Endothelial cell (in vitro differentiated cells): Measurements from ENCODE around the gene CCDC63. TPM values are rescaled to one million over a fixed set of nuclear protein-coding genes. Genes with fewer than 3 reads are reported as not detected.
A peak's percentile ranks its signal among the peaks of the same experiment; 100 is the strongest.

ENCODE experiments used
- DNase-seq: peaks from one replicate; pipeline ENCODE4 v3.0.0; 2021; ENCODE audit warnings: low spot score
- H3K27ac Mint-ChIP-seq: one replicate; pipeline ENCODE4 v1.8.0; 2021; ENCODE audit warnings: mixed read lengths, inconsistent platforms; ENCODE audit not compliant: unreplicated experiment
- H3K27me3 Mint-ChIP-seq: one replicate; pipeline ENCODE4 v1.8.0; 2021; ENCODE audit warnings: mild to moderate bottlenecking, moderate library complexity, mixed read lengths, inconsistent platforms; ENCODE audit not compliant: unreplicated experiment
- H3K36me3 Mint-ChIP-seq: one replicate; pipeline ENCODE4 v1.8.0; 2021; ENCODE audit warnings: mild to moderate bottlenecking, low read depth, mixed read lengths, inconsistent platforms; ENCODE audit not compliant: unreplicated experiment
- H3K4me1 Mint-ChIP-seq: one replicate; pipeline ENCODE4 v1.8.0; 2021; ENCODE audit warnings: mild to moderate bottlenecking, mixed read lengths, inconsistent platforms; ENCODE audit not compliant: unreplicated experiment
- H3K4me3 Mint-ChIP-seq: one replicate; pipeline ENCODE4 v1.8.0; 2021; ENCODE audit warnings: mild to moderate bottlenecking, mixed read lengths, inconsistent platforms; ENCODE audit not compliant: unreplicated experiment
- H3K9me3 Mint-ChIP-seq: one replicate; pipeline ENCODE4 v1.8.0; 2021; ENCODE audit warnings: mixed read lengths, inconsistent platforms; ENCODE audit not compliant: unreplicated experiment
- total RNA-seq: library from RNA; stranded (reverse); fragmentation: NEBNext Ultra II Directional; extraction: Animal tissue kit (Norgen Biotek cat#: 25700); gene quantifications from one replicate; pipeline ENCODE4 v1.2.1, GENCODE V29; 2021; ENCODE audit not compliant: unreplicated experiment
- TF ChIP-seq, protein P1 (sequence below): fragments of 200-600 bp; sonication (generic); IDR thresholded peaks from one replicate; pipeline ENCODE4 v1.5.0; 2021; ENCODE audit warnings: antibody characterized with exemption; ENCODE audit not compliant: unreplicated experiment

CCDC63 gene
- total RNA-seq, 1 donor from 2014 or later: 0.36 TPM

DNA sequence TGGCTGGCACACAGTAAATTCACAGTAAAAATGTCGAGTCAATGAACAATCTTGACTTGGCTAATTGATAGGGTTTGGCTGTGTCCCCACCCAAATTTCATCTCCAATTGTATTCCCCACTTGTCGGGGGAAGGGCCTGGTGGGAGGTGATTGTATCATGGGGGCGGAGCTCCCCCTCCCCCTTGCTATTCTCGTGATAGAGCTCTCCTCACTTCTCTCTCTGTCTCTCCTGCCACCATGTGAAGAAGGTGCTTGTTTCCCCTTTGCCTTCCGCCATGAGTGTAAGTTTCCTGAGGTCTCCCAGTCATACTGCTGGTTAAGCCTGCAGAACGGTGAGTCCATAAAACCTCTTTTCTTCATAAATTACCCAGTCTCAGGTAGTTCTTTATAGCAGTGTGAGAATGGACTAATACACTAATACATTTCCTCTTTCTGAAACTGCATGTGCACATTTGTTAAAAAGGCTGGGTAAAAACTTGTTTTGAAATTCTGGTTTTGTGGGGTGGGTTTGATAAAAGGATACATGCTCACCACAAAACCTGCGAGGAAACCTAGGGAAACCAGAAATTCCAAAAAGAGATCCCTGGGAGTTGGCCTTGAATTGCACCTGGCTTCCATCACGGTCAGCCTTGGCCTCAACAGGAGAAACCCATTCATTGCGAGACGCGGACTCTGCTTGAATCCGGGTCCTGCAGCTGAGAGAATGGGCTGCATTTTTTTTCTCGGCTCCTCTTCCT is 89.7 kb downstream of the CCDC63 start:
- H3K9me3 Mint-ChIP-seq: no peaks in the 10 kb centered on the region
- no peak overlapping the region for H3K27ac Mint-ChIP-seq
- peaks cover 3% of the 10 kb centered on the region for H3K4me1 Mint-ChIP-seq

DNA sequence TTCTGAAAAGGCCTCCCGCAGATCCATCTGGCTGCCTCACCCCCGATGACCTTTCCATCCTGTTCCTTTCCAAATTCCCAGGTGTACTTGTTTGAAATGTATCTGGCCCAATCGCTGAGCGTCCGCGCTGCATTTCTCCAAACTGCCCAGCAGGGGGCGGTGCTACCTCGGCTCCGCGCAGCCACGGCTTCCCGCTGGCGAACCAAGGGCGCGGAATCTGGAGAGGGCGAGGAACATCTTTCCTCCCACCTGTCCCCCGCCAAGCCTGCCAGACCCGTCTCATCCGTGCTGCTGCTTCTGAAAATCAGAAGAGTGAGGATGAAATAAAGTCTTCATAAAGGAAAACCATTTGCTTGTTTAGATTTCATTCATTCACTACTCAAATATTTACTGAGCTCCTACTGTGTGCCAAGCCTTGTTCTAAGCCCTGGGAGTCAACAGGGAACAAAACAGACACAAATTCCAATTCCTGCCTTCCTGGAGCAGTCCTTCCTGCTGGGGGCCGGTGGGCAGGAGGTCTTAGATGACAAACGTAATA is 90.4 kb downstream of the CCDC63 start:
- peak; percentile 80 for DNase-seq
- no peaks in the 10 kb centered on the region for H3K36me3 Mint-ChIP-seq
- TF ChIP-seq, protein P1, sequence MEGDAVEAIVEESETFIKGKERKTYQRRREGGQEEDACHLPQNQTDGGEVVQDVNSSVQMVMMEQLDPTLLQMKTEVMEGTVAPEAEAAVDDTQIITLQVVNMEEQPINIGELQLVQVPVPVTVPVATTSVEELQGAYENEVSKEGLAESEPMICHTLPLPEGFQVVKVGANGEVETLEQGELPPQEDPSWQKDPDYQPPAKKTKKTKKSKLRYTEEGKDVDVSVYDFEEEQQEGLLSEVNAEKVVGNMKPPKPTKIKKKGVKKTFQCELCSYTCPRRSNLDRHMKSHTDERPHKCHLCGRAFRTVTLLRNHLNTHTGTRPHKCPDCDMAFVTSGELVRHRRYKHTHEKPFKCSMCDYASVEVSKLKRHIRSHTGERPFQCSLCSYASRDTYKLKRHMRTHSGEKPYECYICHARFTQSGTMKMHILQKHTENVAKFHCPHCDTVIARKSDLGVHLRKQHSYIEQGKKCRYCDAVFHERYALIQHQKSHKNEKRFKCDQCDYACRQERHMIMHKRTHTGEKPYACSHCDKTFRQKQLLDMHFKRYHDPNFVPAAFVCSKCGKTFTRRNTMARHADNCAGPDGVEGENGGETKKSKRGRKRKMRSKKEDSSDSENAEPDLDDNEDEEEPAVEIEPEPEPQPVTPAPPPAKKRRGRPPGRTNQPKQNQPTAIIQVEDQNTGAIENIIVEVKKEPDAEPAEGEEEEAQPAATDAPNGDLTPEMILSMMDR: peak; percentile 99
- peaks cover 3% of the 10 kb centered on the region for H3K4me1 Mint-ChIP-seq
- H3K9me3 Mint-ChIP-seq: no peaks in the 10 kb centered on the region
- peak overlapping the region; percentile 13 for H3K4me3 Mint-ChIP-seq
- no peak overlapping the region for H3K27ac Mint-ChIP-seq
- H3K27me3 Mint-ChIP-seq: peaks cover 7% of the 10 kb centered on the region

More for the DNA sequence above, 89.7 kb downstream of the CCDC63 start:
- H3K4me3 Mint-ChIP-seq: no peak overlapping the region
- no peak for DNase-seq
- peaks cover 7% of the 10 kb centered on the region for H3K27me3 Mint-ChIP-seq
- TF ChIP-seq, protein P1: no peak
- H3K36me3 Mint-ChIP-seq: no peaks in the 10 kb centered on the region

DNA sequence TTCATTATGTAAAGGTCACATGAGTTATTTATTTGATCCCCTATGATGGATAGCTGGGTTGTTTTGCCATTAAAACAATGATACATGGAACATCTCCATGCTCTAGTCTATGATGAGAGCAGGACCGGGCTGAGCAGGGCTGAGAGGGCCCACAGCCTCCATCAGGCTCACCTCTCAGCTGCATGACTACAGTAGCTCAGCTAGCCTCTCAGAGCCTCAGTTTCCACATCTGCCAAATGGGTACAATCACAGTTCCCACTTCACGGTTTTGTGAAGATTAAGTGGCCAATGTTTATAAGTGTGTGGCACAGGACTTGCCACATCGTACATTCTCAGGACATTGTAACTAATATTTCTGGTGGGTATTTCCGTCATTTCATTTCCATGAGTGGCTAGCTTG is 93.5 kb downstream of the CCDC63 start:
- peaks cover 3% of the 10 kb centered on the region for H3K4me1 Mint-ChIP-seq
- TF ChIP-seq, protein P1: no peak
- H3K27ac Mint-ChIP-seq: no peak overlapping the region
- H3K9me3 Mint-ChIP-seq: no peaks in the 10 kb centered on the region
- DNase-seq: no peak
- no peak overlapping the region for H3K4me3 Mint-ChIP-seq
- H3K27me3 Mint-ChIP-seq: peaks cover 11% of the 10 kb centered on the region
- no peaks in the 10 kb centered on the region for H3K36me3 Mint-ChIP-seq

DNA sequence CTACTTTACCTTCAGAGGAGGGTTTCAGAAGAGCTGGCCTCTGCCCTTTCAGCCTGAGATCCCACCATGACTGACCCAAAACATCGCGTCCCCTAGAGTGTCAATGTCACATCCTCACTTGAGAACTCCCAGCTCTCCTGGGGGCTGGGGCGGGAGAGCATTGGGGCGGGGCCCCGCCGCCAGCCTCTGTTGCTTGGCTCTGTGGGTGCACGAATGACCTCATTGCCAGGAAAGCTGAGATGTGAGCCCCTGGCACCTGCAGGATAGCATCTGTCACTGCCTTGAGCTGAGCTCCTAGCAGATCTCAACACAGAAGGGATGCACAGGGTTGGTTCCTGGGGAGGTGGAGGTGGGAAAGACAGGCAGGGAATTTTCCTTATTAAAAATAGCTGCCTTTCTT is 94.1 kb downstream of the CCDC63 start:
- DNase-seq: no peak
- no peak overlapping the region for H3K27ac Mint-ChIP-seq
- peaks cover 11% of the 10 kb centered on the region for H3K27me3 Mint-ChIP-seq
- H3K9me3 Mint-ChIP-seq: no peaks in the 10 kb centered on the region
- H3K36me3 Mint-ChIP-seq: no peaks in the 10 kb centered on the region
- TF ChIP-seq, protein P1: no peak
- peaks cover 3% of the 10 kb centered on the region for H3K4me1 Mint-ChIP-seq
- H3K4me3 Mint-ChIP-seq: no peak overlapping the region

DNA sequence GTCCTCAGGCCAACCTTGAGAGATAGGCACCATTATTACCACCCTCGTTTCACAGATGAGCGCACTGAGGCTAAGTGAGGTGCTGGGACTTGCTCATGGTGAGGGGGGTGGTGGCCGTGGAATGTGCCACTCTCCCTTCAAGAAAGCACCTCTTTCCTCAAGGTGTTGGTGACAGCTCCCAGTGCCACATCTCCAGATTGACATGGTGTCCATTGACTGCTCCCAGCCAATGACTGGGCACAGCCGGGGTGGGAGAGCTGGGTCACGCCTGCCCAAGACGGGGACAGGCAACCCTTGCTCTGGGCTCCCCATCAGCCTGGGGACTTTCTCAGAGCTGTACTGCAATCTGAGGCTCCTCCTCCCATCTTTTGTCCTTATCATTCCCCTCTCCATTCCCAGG is 94.6 kb downstream of the CCDC63 start:
- TF ChIP-seq, protein P1: no peak

More for the DNA sequence above, 94.6 kb downstream of the CCDC63 start:
- H3K27me3 Mint-ChIP-seq: peaks cover 11% of the 10 kb centered on the region
- DNase-seq: no peak
- no peak overlapping the region for H3K27ac Mint-ChIP-seq
- no peaks in the 10 kb centered on the region for H3K9me3 Mint-ChIP-seq
- no peak overlapping the region for H3K4me3 Mint-ChIP-seq
- no peaks in the 10 kb centered on the region for H3K36me3 Mint-ChIP-seq
- H3K4me1 Mint-ChIP-seq: peaks cover 3% of the 10 kb centered on the region
